ENCODE results near the gene SHCBP1L.

SHCBP1L gene

DNA sequence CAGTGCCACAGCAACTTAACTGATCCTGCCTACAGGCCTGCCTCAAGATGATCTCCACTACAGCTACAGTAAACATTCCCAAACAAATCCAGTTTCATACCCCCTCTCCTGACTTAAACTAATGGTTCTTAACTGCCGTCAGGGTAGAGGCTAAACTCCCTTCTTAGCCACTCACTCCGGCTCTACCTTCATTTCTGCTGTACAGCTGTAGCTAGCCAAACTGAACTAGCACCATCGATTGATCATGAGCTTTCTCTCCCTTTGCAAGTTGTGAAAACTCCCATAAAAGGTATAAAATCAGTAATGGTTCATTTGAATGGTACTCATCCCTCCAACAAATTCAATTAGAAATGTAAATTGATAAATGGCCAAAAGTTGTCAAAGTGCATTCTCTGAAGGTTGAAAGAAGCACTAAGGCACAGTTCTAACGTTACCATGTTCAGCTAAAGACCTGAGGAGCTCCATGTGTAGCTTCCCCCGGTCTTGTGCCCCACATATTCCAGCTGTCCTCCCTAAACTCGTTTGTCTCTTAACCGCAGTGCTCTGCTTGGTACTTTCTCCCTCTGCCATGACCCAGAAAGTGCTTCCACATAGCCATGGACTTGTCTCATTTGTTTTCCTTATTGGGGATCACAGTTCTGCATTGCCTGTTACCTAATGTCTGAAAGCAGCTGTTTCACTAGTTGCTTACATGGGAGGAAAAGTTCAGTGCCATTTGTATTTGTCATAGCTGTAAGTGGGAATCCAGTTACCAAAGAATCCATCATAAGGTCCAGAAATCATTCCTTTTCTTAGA lies 64.0 kb downstream of the SHCBP1L start:
- DNase-seq, result no peak

GRCh38 chr1:182886985-182887384 lies 66.0 kb downstream of the SHCBP1L start:
- no peak for DNase-seq

- DNase-seq, result no peak
These were observed 67.4 kb downstream of the SHCBP1L start for GRCh38 chr1:182885591-182885990.

GRCh38 chr1:182884872-182885271 lies 68.1 kb downstream of the SHCBP1L start:
- no peak for DNase-seq

GRCh38 chr1:182877842-182878241 lies 75.1 kb downstream of the SHCBP1L start:
- no peak for DNase-seq

DNA sequence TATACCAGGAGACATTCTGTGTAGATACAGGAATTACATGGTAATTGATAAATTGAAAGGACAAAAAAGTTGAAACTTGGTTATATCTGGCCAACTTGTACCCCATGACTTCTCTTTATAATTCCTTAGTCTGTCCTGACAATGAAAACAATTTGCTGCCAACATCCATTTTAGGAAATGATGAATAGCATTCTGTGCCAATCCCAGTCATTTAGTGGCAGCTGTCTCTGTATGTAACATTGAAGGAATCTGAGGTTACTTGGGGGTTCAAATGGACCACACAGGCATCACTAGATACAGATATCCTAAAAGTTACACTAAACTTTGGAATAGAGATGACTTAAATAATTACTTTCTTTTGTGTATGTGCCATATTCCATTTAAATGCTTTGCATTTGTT lies 75.6 kb downstream of the SHCBP1L start:
- no peak for DNase-seq

DNA sequence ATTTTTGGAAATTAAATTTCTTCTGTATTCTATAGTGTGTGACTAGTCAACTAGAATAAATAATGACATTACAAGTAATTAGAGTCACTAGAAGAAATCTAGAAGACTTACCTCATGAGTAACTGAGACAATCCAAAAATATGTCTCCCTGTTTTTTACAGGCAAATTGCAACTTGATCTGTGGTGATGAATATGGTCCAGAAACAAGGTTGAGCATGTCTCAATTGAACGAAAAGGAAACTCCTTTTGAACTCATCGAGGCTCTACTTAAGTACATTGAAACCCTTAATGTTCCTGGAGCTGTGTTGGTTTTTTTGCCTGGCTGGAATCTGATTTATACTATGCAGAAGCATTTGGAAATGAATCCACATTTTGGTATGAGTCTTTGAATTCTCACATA lies 77.1 kb downstream of the SHCBP1L start:
- no peak for DNase-seq

DNA sequence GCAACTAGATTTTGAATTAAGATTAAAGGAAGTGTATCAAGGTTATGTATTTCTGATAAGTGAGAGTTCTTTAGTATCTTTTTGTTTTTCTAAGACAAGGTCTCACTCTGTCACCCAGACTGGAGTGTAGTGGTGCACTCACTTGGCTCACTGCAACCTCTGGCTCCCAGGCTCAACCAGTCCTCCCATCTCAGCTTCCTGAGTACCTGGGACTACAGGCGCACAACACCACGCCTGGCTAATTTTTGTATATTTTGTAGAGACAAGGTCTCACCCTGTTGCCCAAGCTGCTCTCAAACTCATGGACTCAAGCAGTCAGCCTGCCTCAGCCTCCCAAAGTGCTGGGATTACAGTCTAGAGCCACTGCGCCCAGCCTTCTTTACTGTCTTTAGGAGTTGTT lies 80.1 kb downstream of the SHCBP1L start:
- DNase-seq, result no peak

DNA sequence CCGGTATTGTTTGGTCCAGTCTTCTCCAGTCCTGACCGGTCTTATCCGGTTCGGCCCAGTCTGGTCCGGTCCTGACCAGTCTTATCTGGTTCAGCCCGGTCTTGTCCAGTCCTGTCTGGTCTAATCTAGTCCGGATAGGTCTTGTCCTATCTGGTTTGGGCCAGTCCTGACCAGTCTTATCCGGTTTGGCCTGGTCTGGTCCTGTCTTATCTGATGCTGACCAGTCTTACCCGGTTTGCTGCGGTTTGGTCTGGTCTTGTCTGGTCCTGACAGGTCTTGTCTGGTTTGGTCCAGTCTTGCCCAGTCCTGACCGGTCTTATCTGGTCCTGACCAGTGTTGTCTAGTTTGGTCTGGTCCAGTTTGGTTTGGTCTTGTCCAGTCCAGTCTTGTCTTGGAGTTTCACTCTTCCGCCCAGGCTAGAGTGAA lies 83.7 kb downstream of the SHCBP1L start:
- DNase-seq, result no peak

DNA sequence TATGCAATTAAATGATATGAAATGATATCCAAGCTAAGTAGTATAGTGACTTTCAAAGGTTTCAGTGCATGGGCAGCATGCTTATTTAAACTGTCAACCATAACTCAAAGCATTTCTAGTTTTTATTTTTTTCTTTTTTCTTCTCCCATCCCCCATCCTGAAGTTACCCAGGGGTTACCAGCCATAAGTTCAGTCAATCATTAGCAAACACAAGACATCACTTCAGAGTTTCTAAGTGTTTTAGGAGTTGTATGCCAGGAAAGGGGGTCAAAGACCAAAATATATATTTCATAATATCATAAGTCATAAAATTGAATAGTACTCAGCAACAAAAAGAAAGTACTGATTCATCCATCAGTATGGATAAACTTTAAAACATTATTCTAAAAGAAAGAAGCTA lies 85.1 kb downstream of the SHCBP1L start:
- DNase-seq, result no peak

- DNase-seq, result no peak
These were observed 89.0 kb downstream of the SHCBP1L start for GRCh38 chr1:182863940-182864339.

- no peak for DNase-seq
These were observed 90.1 kb downstream of the SHCBP1L start for GRCh38 chr1:182862827-182863226.

- DNase-seq, result no peak
These were observed 91.0 kb downstream of the SHCBP1L start for GRCh38 chr1:182861994-182862393.

DNA sequence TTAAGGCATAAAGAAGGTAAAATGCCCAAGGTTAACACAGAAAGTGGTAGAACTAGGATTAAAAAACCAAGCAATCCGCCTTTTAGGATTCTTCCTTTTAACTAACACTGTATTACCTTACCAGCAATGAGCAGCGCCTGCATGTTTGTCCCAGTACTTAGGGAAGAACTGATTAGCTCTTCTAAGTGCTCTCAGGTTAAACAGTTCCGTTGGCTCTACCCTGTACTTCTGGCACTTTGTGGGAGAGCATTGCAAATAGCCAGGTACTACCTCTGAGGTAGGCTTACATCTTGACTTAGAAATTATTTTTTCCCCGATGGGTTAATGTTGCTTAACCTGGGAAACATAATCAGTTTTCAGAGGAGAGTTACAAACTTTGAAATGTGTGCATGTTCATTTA lies 92.3 kb downstream of the SHCBP1L start:
- no peak for DNase-seq

DNA sequence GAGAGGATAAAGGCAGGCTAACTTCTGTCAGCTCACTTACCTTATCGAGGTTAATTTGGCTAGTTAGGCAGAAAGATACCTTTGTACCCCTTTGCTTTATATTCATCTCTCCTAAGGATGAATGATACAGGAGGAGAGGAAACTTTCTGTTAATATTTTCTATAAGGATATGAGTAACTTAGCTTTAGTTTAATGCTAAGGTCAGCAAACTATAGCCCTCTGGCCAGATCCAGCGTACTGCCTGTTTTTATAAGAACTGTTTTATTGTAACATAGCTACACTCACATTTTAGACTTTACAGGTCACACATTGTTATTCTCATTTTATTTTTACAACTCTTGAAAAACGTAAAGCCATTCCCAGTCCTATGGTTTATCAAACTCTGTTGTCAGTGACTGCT lies 95.8 kb downstream of the SHCBP1L start:
- no peak for DNase-seq

DNA sequence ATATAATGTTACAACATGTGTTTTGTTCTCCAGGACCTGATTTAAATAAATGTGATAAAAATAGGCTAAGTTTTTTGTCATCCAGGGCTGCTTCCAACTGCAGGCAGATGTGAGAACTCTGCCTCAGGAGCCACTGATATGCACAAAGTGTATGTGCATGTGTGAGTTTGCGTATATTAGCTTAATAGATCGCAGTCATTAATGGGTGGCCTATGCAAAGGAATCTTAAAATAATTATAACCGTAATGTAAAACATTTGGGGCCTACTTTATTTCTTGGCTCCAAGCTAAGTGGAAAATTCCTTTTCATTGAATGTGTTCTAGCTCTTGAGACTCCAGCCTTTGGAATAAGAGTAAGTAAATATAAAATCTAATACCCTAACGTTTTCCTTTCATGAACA lies 97.1 kb downstream of the SHCBP1L start:
- no peak for DNase-seq

DNA sequence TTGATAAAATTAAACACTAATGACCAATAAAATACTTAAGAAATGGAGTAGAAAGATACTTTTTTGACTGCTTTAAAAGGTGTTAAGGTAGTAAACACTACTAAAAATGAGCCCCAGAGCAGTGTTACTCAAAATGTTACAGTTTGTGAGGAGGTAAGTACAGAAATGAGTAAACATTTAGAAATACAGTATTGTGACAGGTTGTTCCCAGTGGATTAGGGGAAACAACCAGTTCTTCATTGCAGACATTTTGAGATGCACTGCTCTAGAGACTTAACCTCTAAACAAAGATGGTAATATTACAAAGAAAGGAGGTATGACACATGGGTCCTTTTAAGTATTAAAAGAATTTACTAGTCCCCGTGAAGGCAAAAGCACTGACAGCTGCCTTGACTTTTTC lies 101.1 kb downstream of the SHCBP1L start:
- no peak for DNase-seq

GRCh38 chr1:182850319-182850718 lies 102.6 kb downstream of the SHCBP1L start:
- no peak for DNase-seq

Measured in activated naive CD4-positive, alpha-beta T cell treated with anti-CD3 and anti-CD28 coated beads, Interleukin-2, amount 50 U/mL, for 16 hours (primary cell).